NCI-H1092 treated with DMSO at 0.1 percent for 48 hours (cell line): ENCODE results near the gene DDIT3.

Experiments used
- DNase-seq: peaks from one replicate; lab custom pipeline; 2025; lab: John Stamatoyannopoulos, UW

The DDIT3 gene

GRCh38 chr12:57485695-57486094 is 34.6 kb downstream of the DDIT3 start:
- DNase-seq: no peak

- DNase-seq: no peak
These were observed 36.8 kb downstream of the DDIT3 start for GRCh38 chr12:57483466-57483865.

- DNase-seq: no peak
These were observed 38.6 kb downstream of the DDIT3 start for GRCh38 chr12:57481671-57482070.

- DNase-seq: no peak
These were observed 40.8 kb downstream of the DDIT3 start, which contains the start of gene ARHGAP9 for GRCh38 chr12:57479376-57480115. Gene ARHGAP9, minus strand, starts transcription at chr12:57479866. Its CDS starts 460 bp downstream, at chr12:57479406.

GRCh38 chr12:57479043-57479375 is 41.3 kb downstream of the DDIT3 start:
- no peak for DNase-seq

GRCh38 chr12:57477710-57478681 is 42.3 kb downstream of the DDIT3 start:
- no peak for DNase-seq

- DNase-seq: no peak
These were observed 43.2 kb downstream of the DDIT3 start for GRCh38 chr12:57476993-57477709.

GRCh38 chr12:57476162-57476992 is 43.9 kb downstream of the DDIT3 start:
- DNase-seq: no peak

GRCh38 chr12:57475271-57476161 is 44.8 kb downstream of the DDIT3 start:
- no peak for DNase-seq

GRCh38 chr12:57474862-57475261 is 45.5 kb downstream of the DDIT3 start:
- peak; percentile 8 for DNase-seq

- DNase-seq: no peak
These were observed 45.9 kb downstream of the DDIT3 start for GRCh38 chr12:57474430-57474829.

- no peak for DNase-seq
These were observed 46.4 kb downstream of the DDIT3 start for GRCh38 chr12:57473886-57474285.

- DNase-seq: no peak
These were observed 46.9 kb downstream of the DDIT3 start for GRCh38 chr12:57473392-57473791.

- DNase-seq: no peak
These were observed 47.9 kb downstream of the DDIT3 start for GRCh38 chr12:57472391-57472790.

GRCh38 chr12:57471661-57472060 is 48.7 kb downstream of the DDIT3 start:
- no peak for DNase-seq

GRCh38 chr12:57470970-57471656 is 49.2 kb downstream of the DDIT3 start:
- no peak for DNase-seq

- DNase-seq: no peak
These were observed 49.9 kb downstream of the DDIT3 start for GRCh38 chr12:57470286-57470969.

GRCh38 chr12:57469296-57470164 is 50.8 kb downstream of the DDIT3 start:
- no peak for DNase-seq
